CD4-positive, alpha-beta memory T cell (primary cell): ENCODE data around the gene ESRRB. TPM values are rescaled to one million over a fixed set of nuclear protein-coding genes. Genes with fewer than 3 reads are reported as not detected.

Source experiments
- CTCF ChIA-PET: fragments of 350-600 bp; sonication (Branson Sonifier 250); formaldehyde crosslinking; loops from one replicate; lab custom pipeline; 2021; ENCODE audit warnings: inconsistent platforms; ENCODE audit not compliant: partially characterized antibody; lab: Charles Lee
- POLR2A ChIA-PET: fragments of 350-600 bp; sonication (Branson Sonifier 250); formaldehyde crosslinking; loops from one replicate; lab custom pipeline; 2021; ENCODE audit not compliant: partially characterized antibody; lab: Charles Lee
- DNase-seq, 5 donors: peaks; one replicate each; pipeline versions ENCODE4 v3.0.0 to v3.0.0-alpha.2; 2020 to 2022; ENCODE audit warnings: mixed read lengths in 1 of 5
- H3K27ac ChIP-seq: one replicate; pipeline ENCODE4 v1.7.0; 2013; ENCODE audit warnings: low read depth, low read length
- H3K27me3 ChIP-seq: 2 replicates; pipeline ENCODE4 v1.7.0; 2013; ENCODE audit warnings: mild to moderate bottlenecking, low read length, moderate library complexity; ENCODE audit not compliant: insufficient read depth
- H3K36me3 ChIP-seq: 2 replicates; pipeline ENCODE4 v1.7.0; 2013; ENCODE audit warnings: mild to moderate bottlenecking, low read length, moderate library complexity; ENCODE audit not compliant: insufficient read depth
- H3K4me1 ChIP-seq: 2 replicates; pipeline ENCODE4 v1.7.0; 2013; ENCODE audit warnings: mild to moderate bottlenecking, low read length, moderate library complexity; ENCODE audit not compliant: insufficient read depth
- H3K4me3 ChIP-seq, 2 donors: one replicate each; pipeline ENCODE4 v1.7.0; 2013; ENCODE audit warnings: low read length in 2 of 2, mild to moderate bottlenecking in 1 of 2
- H3K9me3 ChIP-seq, 2 donors: one replicate each; pipeline ENCODE4 v1.7.0; 2013; ENCODE audit warnings: low read length in 2 of 2, control low read depth in 1 of 2; ENCODE audit not compliant: control insufficient read depth in 1 of 2
- H3K27ac Mint-ChIP-seq, 7 donors: one replicate each; pipeline ENCODE4 v1.8.0; 2020 to 2021; ENCODE audit warnings: mixed read lengths in 7 of 7, mild to moderate bottlenecking in 6 of 7, inconsistent platforms in 3 of 7, moderate library complexity in 3 of 7
- H3K27me3 Mint-ChIP-seq, 2 donors: one replicate each; pipeline ENCODE4 v1.8.0; 2020 to 2021; ENCODE audit warnings: mixed read lengths in 2 of 2
- H3K36me3 Mint-ChIP-seq, 2 donors: one replicate each; pipeline ENCODE4 v1.8.0; 2020 to 2021; ENCODE audit warnings: mixed read lengths in 2 of 2, inconsistent platforms in 1 of 2, mild to moderate bottlenecking in 1 of 2
- H3K4me1 Mint-ChIP-seq, 4 donors: one replicate each; pipeline ENCODE4 v1.8.0; 2020 to 2021; ENCODE audit warnings: mixed read lengths in 4 of 4, mild to moderate bottlenecking in 1 of 4
- H3K4me3 Mint-ChIP-seq, 8 donors: one replicate each; pipeline ENCODE4 v1.8.0; 2020 to 2021; ENCODE audit warnings: mixed read lengths in 8 of 8, mild to moderate bottlenecking in 7 of 8, moderate library complexity in 6 of 8, inconsistent platforms in 3 of 8
- H3K9me3 Mint-ChIP-seq, 8 donors: one replicate each; pipeline ENCODE4 v1.8.0; 2020 to 2021; ENCODE audit warnings: mixed read lengths in 8 of 8, mild to moderate bottlenecking in 5 of 8, inconsistent platforms in 3 of 8, moderate library complexity in 1 of 8
- intact Hi-C: fragments of 100-400 bp; cut with micrococcal nuclease; formaldehyde crosslinking; loops from one replicate; pipeline ENCODE4 v1.15.1; 2023
- polyA plus RNA-seq, 2 donors: library from polyadenylated mRNA; unstranded; fragments of 300-500 nt; fragmentation: Illumina TruSeq; gene quantifications; one replicate each; pipeline ENCODE4 v1.2.3, GENCODE V29; 2021
- total RNA-seq, 2 experiments: library from RNA; stranded (reverse); gene quantifications; one replicate each; pipeline ENCODE4 v1.2.3, GENCODE V29; 2021

Gene ESRRB
- total and polyA plus RNA-seq, 4 experiments from 2014 or later, result 0.09 TPM; not detected in 3

DNA sequence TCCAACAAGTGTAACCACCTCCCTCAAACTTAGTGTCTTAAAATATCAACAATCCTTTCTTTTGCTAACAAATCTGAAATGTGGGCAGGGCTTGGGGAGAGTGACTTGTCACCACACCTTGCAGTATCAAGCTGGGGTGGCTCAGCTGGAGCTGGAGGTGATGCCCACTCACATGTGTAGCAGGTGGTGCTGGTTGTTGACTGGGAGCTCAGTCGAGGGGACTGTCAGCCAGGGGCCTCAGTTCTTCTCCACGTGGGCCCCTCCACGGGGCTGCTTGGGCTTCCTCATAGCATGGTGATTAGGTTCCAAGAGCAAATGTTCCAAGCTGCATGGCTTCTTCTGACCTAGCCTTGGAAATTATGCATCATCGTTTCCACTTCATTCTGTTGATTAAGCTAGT lies 32.6 kb upstream of the ESRRB start:
- Histone ChIP-seq H3K27me3 (no peaks in the 10 kb centered on the region), H3K36me3 (no peaks in the 10 kb centered on the region), H3K27ac (no peak overlapping the region), H3K4me3 (no peak overlapping the region), H3K4me1 (no peaks in the 10 kb centered on the region), H3K9me3 (no peaks in the 10 kb centered on the region)
- Mint-ChIP-seq H3K4me1 (no peaks in the 10 kb centered on the region), H3K9me3 (peaks cover 0 to 10% (median 2%) of the 10 kb centered on the region in 8 donors), H3K27ac (no peak overlapping the region), H3K4me3 (no peak overlapping the region), H3K36me3 (no peaks in the 10 kb centered on the region), H3K27me3 (peaks cover 15% of the 10 kb centered on the region in 2 donors)
- ChIA-PET POLR2A (no interaction called here), CTCF (interaction anchor here (1.1 to 1.3 kb wide), 2 partner anchors 10 to 14 kb away, joined by 3 to 5 read pairs; no protein-coding TSS in a partner anchor)
- intact Hi-C loops, result no loop called here
- no peak for DNase-seq

- CTCF ChIA-PET, result interaction anchor here (1.5 kb wide), 1 partner anchor 12 kb away, joined by 4 read pairs; no protein-coding TSS in a partner anchor
Observed at GRCh38 chr14:76346391-76347160, 29.4 kb upstream of the ESRRB start.

DNA sequence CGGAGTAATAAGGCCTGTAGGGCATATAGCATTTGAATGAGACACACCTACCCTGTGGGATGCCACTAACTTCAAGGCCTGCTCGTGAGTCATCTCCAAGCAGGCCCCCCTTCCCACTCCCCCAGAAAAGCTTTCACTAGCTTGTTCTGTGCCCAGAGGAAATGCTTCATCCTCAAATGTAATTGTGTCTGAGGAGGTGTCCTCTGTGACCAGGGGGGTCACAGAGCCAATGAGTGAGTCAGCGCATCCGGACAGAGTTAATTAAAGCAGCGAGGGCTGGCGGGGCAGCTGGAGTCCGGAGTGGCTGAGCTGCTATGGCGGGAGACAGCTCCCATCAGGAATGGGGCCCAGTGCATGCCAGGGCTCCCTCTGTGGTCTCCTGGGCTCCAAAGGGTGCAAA lies 27.0 kb upstream of the ESRRB start:
- H3K27me3 Mint-ChIP-seq, result peaks cover 9 to 21% of the 10 kb centered on the region in 2 donors
- DNase-seq, result no peak
- peaks cover 0 to 5% (median 0%) of the 10 kb centered on the region in 8 donors for H3K9me3 Mint-ChIP-seq
- Histone ChIP-seq H3K4me1 (peaks cover 5% of the 10 kb centered on the region), H3K27ac (no peak overlapping the region), H3K27me3 (no peaks in the 10 kb centered on the region), H3K36me3 (no peaks in the 10 kb centered on the region), H3K4me3 (no peak overlapping the region), H3K9me3 (no peaks in the 10 kb centered on the region)
- no peak overlapping the region for H3K4me3 Mint-ChIP-seq
- CTCF ChIA-PET, result interaction anchor here (0.8 to 1.5 kb wide), 2 partner anchors 295 to 298 kb away, joined by 4 read pairs; no protein-coding TSS in a partner anchor
- no peak overlapping the region for H3K27ac Mint-ChIP-seq
- intact Hi-C loops, result no loop called here
- H3K4me1 Mint-ChIP-seq, result peaks cover 0 to 14% (median 4%) of the 10 kb centered on the region in 4 donors
- H3K36me3 Mint-ChIP-seq, result no peaks in the 10 kb centered on the region
- POLR2A ChIA-PET, result no interaction called here

More at GRCh38 chr14:76346391-76347160, 29.4 kb upstream of the ESRRB start:
- H3K9me3 ChIP-seq, result no peaks in the 10 kb centered on the region
- H3K27me3 ChIP-seq, result no peaks in the 10 kb centered on the region
- Mint-ChIP-seq H3K9me3 (peaks cover 0 to 10% (median 2%) of the 10 kb centered on the region in 8 donors), H3K4me3 (no peak overlapping the region), H3K27ac (no peak overlapping the region), H3K27me3 (peaks cover 12 to 20% of the 10 kb centered on the region in 2 donors), H3K4me1 (no peaks in the 10 kb centered on the region), H3K36me3 (no peaks in the 10 kb centered on the region)
- POLR2A ChIA-PET, result no interaction called here
- H3K4me1 ChIP-seq, result no peaks in the 10 kb centered on the region
- no peak for DNase-seq
- H3K27ac ChIP-seq, result no peak overlapping the region
- H3K36me3 ChIP-seq, result no peaks in the 10 kb centered on the region
- H3K4me3 ChIP-seq, result no peak overlapping the region
- intact Hi-C loops, result no loop called here

GRCh38 chr14:76349993-76350392 lies 25.9 kb upstream of the ESRRB start:
- Histone ChIP-seq H3K4me1 (peaks cover 5% of the 10 kb centered on the region), H3K9me3 (no peaks in the 10 kb centered on the region), H3K36me3 (no peaks in the 10 kb centered on the region), H3K4me3 (no peak overlapping the region), H3K27me3 (no peaks in the 10 kb centered on the region), H3K27ac (no peak overlapping the region)
- intact Hi-C loops, result loop anchor here (5.0 kb wide), 1 partner anchor 643 kb away; no protein-coding TSS in a partner anchor
- POLR2A ChIA-PET, result no interaction called here
- Mint-ChIP-seq H3K4me3 (no peak overlapping the region), H3K36me3 (no peaks in the 10 kb centered on the region), H3K4me1 (peaks cover 0 to 14% (median 4%) of the 10 kb centered on the region in 4 donors), H3K9me3 (peaks cover 0 to 2% (median 0%) of the 10 kb centered on the region in 8 donors), H3K27ac (no peak overlapping the region), H3K27me3 (peaks cover 9 to 22% of the 10 kb centered on the region in 2 donors)
- DNase-seq, result no peak
- CTCF ChIA-PET, result interaction anchor here (0.6 to 9.7 kb wide), 4 partner anchors 296 to 439 kb away, joined by 3 to 165 read pairs (median 4); no protein-coding TSS in a partner anchor

DNA sequence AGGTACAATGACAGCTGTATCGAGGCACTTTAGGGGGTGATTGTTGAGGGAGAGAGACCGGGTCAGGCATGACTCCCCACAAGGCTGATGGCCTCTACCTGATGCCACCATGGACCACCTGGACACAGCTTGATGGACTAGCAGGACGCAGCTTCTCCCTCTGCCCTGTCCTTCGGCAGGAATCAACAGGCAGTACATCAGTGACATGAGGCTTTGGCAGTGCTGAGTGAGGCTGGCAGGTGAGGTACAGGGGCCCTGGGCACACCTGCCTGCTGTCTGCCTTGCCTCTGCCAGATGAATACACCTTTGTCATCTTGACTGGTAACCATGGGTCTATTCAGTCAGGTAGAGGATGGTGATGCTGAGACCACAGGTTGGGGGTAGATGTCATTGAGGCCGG lies 25.3 kb upstream of the ESRRB start:
- Mint-ChIP-seq H3K36me3 (no peaks in the 10 kb centered on the region), H3K4me3 (no peak overlapping the region), H3K4me1 (peaks cover 0 to 14% (median 4%) of the 10 kb centered on the region in 4 donors), H3K27me3 (peaks cover 13 to 23% of the 10 kb centered on the region in 2 donors), H3K9me3 (no peaks in the 10 kb centered on the region), H3K27ac (no peak overlapping the region)
- POLR2A ChIA-PET, result no interaction called here
- Histone ChIP-seq H3K27me3 (no peaks in the 10 kb centered on the region), H3K9me3 (no peaks in the 10 kb centered on the region), H3K4me3 (no peak overlapping the region), H3K27ac (no peak overlapping the region), H3K36me3 (no peaks in the 10 kb centered on the region), H3K4me1 (peaks cover 5% of the 10 kb centered on the region)
- intact Hi-C loops, result loop anchor here (5.0 kb wide), 1 partner anchor 643 kb away; no protein-coding TSS in a partner anchor
- no peak for DNase-seq
- CTCF ChIA-PET, result interaction anchor here (1.7 to 9.7 kb wide), 2 partner anchors 297 to 302 kb away, joined by 3 to 165 read pairs; no protein-coding TSS in a partner anchor

DNA sequence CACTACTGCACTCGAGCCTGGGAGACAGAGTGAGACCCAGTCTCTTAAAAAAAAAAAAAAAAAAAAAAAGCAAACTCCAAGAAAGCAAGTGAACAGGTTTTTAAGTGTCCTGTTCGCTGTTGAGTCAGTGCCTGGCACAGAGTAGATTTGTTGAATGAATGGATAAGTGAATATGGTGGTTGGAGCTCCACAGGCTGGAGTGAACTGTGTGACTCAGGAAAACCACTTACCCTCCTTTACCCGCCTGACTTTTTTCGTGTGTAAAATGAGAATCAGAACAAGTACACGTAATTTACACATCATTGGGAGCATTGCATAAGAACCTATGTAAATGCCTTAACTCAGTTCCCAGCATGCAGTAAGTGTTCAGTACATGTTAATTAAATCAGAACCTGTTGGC lies 24.0 kb upstream of the ESRRB start:
- H3K36me3 ChIP-seq, result no peaks in the 10 kb centered on the region
- ChIA-PET CTCF (interaction anchor here (0.7 to 9.7 kb wide), 17 partner anchors 9 to 445 kb away, joined by 3 to 165 read pairs (median 4); no protein-coding TSS in a partner anchor), POLR2A (no interaction called here)
- peaks cover 18 to 33% of the 10 kb centered on the region in 2 donors for H3K27me3 Mint-ChIP-seq
- no peak overlapping the region for H3K4me3 ChIP-seq
- no peak overlapping the region for H3K4me3 Mint-ChIP-seq
- no peaks in the 10 kb centered on the region for H3K27me3 ChIP-seq
- H3K27ac Mint-ChIP-seq, result no peak overlapping the region
- DNase-seq, result no peak
- H3K4me1 Mint-ChIP-seq, result peaks cover 0 to 14% (median 4%) of the 10 kb centered on the region in 4 donors
- peaks cover 5% of the 10 kb centered on the region for H3K4me1 ChIP-seq
- no peaks in the 10 kb centered on the region for H3K9me3 Mint-ChIP-seq
- H3K36me3 Mint-ChIP-seq, result no peaks in the 10 kb centered on the region
- no peak overlapping the region for H3K27ac ChIP-seq
- no peaks in the 10 kb centered on the region for H3K9me3 ChIP-seq
- intact Hi-C loops, result loop anchor here (2.0 to 5.0 kb wide), 2 partner anchors 445 to 645 kb away; no protein-coding TSS in a partner anchor
